Measurements from ENCODE around the gene FTO. TPM values are rescaled to one million over a fixed set of nuclear protein-coding genes. Genes with fewer than 3 reads are reported as not detected.

The FTO gene
- total RNA-seq, 4 donors from 2014 or later, result 125 to 182 (median 164) TPM

DNA sequence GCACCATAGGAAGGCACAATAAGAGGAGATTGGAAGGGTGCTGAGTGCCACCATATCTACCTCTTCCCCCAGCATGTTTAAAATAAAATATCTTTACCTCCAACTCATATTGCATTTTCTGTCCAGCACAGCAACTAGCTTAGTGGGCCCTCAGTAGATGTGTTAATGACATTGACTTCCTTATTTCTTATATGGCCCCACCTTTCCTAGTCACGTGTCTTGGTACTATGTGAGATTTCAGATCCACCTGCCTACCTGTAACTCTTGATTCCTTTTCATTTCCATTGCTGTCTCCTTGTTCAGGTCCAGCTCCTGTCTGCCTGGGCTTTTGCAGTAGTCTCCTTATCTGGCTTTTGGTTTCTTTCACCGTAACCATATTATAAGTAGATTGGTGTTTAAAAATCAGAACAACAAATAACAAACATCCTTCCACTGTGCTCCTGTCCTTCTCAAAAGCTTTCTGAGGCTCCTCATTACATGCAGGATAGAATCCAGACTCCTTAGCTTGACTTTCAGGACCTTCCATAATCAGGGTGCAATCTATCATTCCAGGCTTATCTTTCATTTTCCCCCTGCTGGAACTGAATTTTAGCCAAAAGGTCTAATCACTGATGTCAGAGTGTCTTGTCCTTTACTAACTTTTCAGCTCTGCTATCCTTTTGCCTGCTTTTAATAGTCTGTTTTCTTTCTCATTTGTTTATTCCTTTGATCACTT is 71.3 kb downstream of the FTO start:
- H3K4me3 ChIP-seq (replicated peaks in 1 of 3), result no peak overlapping the region
- TF ChIP-seq, protein P1, sequence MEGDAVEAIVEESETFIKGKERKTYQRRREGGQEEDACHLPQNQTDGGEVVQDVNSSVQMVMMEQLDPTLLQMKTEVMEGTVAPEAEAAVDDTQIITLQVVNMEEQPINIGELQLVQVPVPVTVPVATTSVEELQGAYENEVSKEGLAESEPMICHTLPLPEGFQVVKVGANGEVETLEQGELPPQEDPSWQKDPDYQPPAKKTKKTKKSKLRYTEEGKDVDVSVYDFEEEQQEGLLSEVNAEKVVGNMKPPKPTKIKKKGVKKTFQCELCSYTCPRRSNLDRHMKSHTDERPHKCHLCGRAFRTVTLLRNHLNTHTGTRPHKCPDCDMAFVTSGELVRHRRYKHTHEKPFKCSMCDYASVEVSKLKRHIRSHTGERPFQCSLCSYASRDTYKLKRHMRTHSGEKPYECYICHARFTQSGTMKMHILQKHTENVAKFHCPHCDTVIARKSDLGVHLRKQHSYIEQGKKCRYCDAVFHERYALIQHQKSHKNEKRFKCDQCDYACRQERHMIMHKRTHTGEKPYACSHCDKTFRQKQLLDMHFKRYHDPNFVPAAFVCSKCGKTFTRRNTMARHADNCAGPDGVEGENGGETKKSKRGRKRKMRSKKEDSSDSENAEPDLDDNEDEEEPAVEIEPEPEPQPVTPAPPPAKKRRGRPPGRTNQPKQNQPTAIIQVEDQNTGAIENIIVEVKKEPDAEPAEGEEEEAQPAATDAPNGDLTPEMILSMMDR (IDR thresholded peaks at IDR 0.05), result no peak
- TF ChIP-seq POLR2A (IDR thresholded peaks at IDR 0.05), result no peak
- peaks cover 48 to 65% of the 10 kb centered on the region in 2 donors for H3K4me1 ChIP-seq
- no peak for DNase-seq
- intact Hi-C loops (cut with DNase I), result no loop called here
- no peaks in the 10 kb centered on the region for H3K27me3 ChIP-seq
- no peaks in the 10 kb centered on the region for H3K36me3 ChIP-seq
- peak overlapping the region in 1 of 3 donors; percentile 53 for H3K27ac ChIP-seq
- 88 to 94% methylated on average over 2 of the region's 2 CpGs for WGBS, 2 donors
- no peaks in the 10 kb centered on the region for H3K9me3 ChIP-seq

DNA sequence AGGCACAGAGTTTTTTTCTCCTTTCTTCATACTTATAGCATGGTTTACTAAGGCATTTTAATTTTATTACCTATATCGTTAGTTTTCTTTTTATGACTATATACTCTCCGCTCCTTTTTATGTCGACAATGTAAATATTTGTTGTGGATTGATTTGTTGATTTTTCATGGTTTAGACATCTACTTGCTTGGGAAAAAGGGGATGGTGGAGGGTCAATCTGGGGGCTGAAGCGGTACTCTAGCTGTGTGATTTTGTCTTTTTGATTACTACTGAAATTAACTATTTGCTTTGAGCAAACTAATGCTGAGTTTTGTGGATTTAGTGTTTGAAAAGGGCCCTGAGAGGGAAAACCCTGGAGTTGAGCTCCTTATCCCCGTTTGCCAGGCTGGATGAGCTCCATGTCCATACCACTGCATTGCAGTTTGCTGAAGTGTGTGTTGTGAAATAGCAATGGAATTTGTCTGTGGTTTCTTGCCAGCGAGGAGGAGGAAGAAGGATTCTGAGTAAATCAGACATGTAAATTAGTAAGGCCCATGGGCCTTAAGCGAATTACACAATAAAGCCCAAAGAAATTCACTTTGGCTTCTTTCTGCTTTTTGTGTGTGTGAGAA is 72.0 kb downstream of the FTO start:
- no peaks in the 10 kb centered on the region for H3K36me3 ChIP-seq
- no peaks in the 10 kb centered on the region for H3K9me3 ChIP-seq
- 57 to 62% methylated on average over 7 of the region's 7 CpGs for WGBS, 2 donors
- no peak overlapping the region for H3K4me3 ChIP-seq (replicated peaks in 1 of 3)
- no peaks in the 10 kb centered on the region for H3K27me3 ChIP-seq
- peak overlapping the region; percentile 10 to 64 (median 53) for H3K27ac ChIP-seq
- TF ChIP-seq, protein P1 (IDR thresholded peaks at IDR 0.05), result no peak
- no peak for TF ChIP-seq POLR2A (IDR thresholded peaks at IDR 0.05)
- intact Hi-C loops (cut with DNase I), result no loop called here
- peak; percentile 65 to 66 for DNase-seq
- peaks cover 48 to 60% of the 10 kb centered on the region in 2 donors for H3K4me1 ChIP-seq

DNA sequence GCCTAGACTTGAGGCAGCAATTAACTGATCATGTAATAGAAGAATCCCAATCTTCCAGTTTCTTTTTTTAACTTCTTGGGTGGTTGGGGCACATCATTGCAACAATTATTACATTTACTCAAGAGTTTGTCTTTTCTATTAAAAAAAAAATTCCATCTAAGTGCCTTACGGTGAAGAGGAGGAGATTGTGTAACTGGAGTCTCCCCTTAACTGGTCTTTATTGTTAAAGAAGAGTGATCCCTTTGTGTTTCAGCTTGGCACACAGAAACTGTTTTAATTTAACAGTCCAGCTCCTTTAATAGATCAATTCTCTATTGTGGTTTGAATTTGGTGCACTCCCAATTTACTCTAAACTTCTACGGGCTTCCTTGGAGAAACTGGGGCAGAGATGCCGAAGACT is 75.2 kb downstream of the FTO start:
- Histone ChIP-seq H3K9me3 (no peaks in the 10 kb centered on the region), H3K36me3 (no peaks in the 10 kb centered on the region), H3K4me1 (peaks cover 38 to 41% of the 10 kb centered on the region in 2 donors), H3K4me3 (replicated peaks in 1 of 3) (no peak overlapping the region), H3K27ac (no peak overlapping the region), H3K27me3 (no peaks in the 10 kb centered on the region)
- DNase-seq, result no peak
- intact Hi-C loops (cut with DNase I), result no loop called here
- 74 to 84% methylated on average over 3 of the region's 3 CpGs for WGBS, 2 donors
- TF ChIP-seq, protein P1 (IDR thresholded peaks at IDR 0.05), result no peak
- TF ChIP-seq POLR2A (IDR thresholded peaks at IDR 0.05), result no peak

DNA sequence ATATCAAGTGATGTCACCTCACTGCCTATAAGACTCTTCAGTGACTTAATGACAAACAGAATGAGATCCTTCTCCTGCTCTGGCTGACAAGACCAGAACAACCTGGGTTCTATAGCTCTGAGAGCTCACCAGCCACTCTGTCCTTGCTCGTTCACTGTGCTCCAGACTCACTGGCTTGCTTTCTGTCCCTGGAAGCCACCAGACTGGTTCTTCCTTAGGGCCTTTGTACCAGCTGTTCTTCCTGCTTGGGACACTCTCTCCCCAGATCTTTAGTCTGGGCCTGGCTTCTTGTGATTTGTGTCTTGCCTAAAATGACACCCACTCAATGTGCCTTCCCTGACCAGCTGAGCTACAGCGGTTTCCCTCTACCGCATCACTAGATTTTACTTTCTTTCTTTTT is 76.1 kb downstream of the FTO start:
- intact Hi-C loops (cut with DNase I), result no loop called here
- WGBS, 2 donors, result 87 to 93% methylated on average over 3 of the region's 3 CpGs

More for the DNA sequence above, 76.1 kb downstream of the FTO start:
- Histone ChIP-seq H3K27ac (no peak overlapping the region), H3K4me1 (peaks cover 36 to 48% of the 10 kb centered on the region in 2 donors), H3K27me3 (no peaks in the 10 kb centered on the region), H3K4me3 (replicated peaks in 1 of 3) (no peak overlapping the region), H3K9me3 (no peaks in the 10 kb centered on the region), H3K36me3 (no peaks in the 10 kb centered on the region)
- TF ChIP-seq, protein P1 (IDR thresholded peaks at IDR 0.05), result no peak
- TF ChIP-seq POLR2A (IDR thresholded peaks at IDR 0.05), result no peak
- peak; percentile 27 to 35 for DNase-seq

Data from thyroid gland (tissue), 4 donors.